Left ventricle myocardium inferior (tissue), 1 donor: ENCODE results near the gene GCNT4. TPM values are rescaled to one million over a fixed set of nuclear protein-coding genes. Genes with fewer than 3 reads are reported as not detected.

Experiments used
- DNase-seq: peaks from one replicate; pipeline ENCODE4 v3.0.0-alpha.2; 2020
- H3K27ac ChIP-seq: fragments of 200-600 bp; replicated peaks from 2 replicates; pipeline ENCODE4 v1.8.0; 2021
- H3K27me3 ChIP-seq: fragments of 200-600 bp; 2 replicates; pipeline ENCODE4 v1.8.0; 2021; ENCODE audit warnings: low read depth
- H3K36me3 ChIP-seq: fragments of 200-600 bp; 2 replicates; pipeline ENCODE4 v1.8.0; 2021
- H3K4me1 ChIP-seq: fragments of 200-600 bp; 2 replicates; pipeline ENCODE4 v1.8.0; 2021
- H3K4me3 ChIP-seq: fragments of 200-600 bp; 2 replicates; pipeline ENCODE4 v1.8.0; 2021; ENCODE audit warnings: mild to moderate bottlenecking, moderate library complexity
- H3K9me3 ChIP-seq: fragments of 200-600 bp; replicated peaks from 2 replicates; pipeline ENCODE4 v1.8.0; 2021
- intact Hi-C: fragments of 100-400 bp; cut with micrococcal nuclease; formaldehyde crosslinking; loops from one replicate; pipeline ENCODE4 v1.11.0; 2022
- total RNA-seq: library from RNA; stranded (reverse); fragmentation: NEBNext Ultra II Directional; extraction: Animal tissue kit (Norgen Biotek cat#: 25700); gene quantifications from one replicate; pipeline ENCODE4 v1.2.1, GENCODE V29; 2021
- TF ChIP-seq, protein P1 (sequence below): fragments of 200-600 bp; IDR thresholded peaks from 2 replicates; pipeline ENCODE4 v1.8.0; 2021; ENCODE audit warnings: antibody characterized with exemption, mild to moderate bottlenecking, borderline replicate concordance
- donor health status: DM: no; HTN: yes; CAD: no; lungs with severe emphysema.

Gene GCNT4
- total RNA-seq, 1 donor from 2014 or later, result 0.27 TPM

DNA sequence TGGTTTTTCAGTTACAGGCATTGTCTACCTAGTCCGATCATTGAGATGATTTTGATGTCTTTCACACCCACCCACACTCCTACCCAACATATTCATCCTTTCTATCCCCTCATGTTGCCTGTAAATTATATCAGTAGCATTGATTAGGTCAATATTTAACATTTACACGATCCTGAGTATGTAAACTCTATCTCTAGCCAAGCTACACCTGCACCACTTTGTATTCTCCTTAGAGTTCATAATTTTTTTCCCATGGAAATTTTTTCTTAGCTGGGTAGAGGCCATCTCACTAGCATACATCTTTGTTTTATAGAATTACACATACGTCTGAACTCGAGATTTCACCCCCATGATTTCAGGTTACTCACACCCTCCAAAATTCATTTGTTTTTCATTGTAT, 30.6 kb downstream of the GCNT4 start:
- TF ChIP-seq, protein P1, sequence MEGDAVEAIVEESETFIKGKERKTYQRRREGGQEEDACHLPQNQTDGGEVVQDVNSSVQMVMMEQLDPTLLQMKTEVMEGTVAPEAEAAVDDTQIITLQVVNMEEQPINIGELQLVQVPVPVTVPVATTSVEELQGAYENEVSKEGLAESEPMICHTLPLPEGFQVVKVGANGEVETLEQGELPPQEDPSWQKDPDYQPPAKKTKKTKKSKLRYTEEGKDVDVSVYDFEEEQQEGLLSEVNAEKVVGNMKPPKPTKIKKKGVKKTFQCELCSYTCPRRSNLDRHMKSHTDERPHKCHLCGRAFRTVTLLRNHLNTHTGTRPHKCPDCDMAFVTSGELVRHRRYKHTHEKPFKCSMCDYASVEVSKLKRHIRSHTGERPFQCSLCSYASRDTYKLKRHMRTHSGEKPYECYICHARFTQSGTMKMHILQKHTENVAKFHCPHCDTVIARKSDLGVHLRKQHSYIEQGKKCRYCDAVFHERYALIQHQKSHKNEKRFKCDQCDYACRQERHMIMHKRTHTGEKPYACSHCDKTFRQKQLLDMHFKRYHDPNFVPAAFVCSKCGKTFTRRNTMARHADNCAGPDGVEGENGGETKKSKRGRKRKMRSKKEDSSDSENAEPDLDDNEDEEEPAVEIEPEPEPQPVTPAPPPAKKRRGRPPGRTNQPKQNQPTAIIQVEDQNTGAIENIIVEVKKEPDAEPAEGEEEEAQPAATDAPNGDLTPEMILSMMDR, result no peak
- no peak for DNase-seq
- intact Hi-C loops, result no loop called here
- H3K9me3 ChIP-seq, result no peaks in the 10 kb centered on the region
- H3K36me3 ChIP-seq, result no peaks in the 10 kb centered on the region
- no peaks in the 10 kb centered on the region for H3K4me1 ChIP-seq
- no peak overlapping the region for H3K27ac ChIP-seq
- H3K4me3 ChIP-seq, result no peak overlapping the region
- no peaks in the 10 kb centered on the region for H3K27me3 ChIP-seq

DNA sequence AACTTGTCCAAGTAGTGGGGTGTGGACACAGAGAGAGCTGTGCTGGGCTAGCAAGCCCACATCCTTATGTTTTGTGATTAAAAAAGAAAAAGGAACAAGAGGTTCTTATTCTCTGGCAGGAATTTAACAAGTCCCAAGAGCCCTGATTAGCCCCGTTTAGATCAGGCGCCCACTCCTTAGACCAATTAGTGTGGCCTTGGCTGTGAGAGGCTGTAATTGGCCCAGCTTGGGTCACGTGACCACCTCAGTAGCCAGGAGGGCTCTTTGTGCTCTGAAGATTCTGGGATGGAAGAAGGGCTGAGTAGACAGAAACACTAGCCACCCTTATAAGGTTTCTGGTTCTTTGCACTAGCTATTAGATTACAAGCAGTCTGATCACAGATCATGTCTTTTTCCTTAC, 31.1 kb downstream of the GCNT4 start:
- Histone ChIP-seq H3K9me3 (no peaks in the 10 kb centered on the region), H3K4me1 (no peaks in the 10 kb centered on the region), H3K27ac (no peak overlapping the region), H3K27me3 (no peaks in the 10 kb centered on the region), H3K36me3 (no peaks in the 10 kb centered on the region), H3K4me3 (no peak overlapping the region)
- DNase-seq, result no peak
- TF ChIP-seq, protein P1, result no peak
- intact Hi-C loops, result no loop called here

DNA sequence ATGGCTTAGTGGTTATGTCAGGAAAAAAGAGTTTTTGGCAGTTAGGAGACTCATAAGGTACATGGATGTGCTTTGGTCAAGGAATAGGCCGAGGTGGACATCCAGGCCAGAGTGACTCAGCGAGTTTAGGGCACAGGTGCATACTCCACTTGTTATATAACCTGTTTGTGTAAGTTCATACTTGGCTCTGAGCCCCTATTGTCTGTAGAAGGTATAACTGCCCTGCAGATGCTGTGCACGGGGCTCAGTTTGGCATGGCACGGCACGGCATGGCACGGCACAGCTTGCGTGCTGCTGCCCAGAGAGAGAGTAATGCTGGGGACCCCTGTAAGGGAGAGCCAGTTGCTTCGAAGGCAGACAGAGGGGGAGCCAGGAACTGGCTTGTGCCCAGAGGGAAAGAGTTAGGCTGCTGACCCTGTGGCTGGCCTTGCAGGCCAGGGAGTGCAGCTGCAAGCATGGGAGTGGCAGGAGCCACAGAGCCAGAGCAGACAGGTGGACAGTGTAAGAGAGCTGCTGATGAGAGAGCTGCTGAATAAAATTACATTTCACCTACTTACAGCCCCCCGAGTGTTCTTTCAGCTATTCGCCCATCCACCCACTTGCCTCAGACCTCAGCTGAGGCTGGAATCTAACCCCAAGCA, 32.2 kb downstream of the GCNT4 start:
- TF ChIP-seq, protein P1, result no peak
- no peak for DNase-seq

DNA sequence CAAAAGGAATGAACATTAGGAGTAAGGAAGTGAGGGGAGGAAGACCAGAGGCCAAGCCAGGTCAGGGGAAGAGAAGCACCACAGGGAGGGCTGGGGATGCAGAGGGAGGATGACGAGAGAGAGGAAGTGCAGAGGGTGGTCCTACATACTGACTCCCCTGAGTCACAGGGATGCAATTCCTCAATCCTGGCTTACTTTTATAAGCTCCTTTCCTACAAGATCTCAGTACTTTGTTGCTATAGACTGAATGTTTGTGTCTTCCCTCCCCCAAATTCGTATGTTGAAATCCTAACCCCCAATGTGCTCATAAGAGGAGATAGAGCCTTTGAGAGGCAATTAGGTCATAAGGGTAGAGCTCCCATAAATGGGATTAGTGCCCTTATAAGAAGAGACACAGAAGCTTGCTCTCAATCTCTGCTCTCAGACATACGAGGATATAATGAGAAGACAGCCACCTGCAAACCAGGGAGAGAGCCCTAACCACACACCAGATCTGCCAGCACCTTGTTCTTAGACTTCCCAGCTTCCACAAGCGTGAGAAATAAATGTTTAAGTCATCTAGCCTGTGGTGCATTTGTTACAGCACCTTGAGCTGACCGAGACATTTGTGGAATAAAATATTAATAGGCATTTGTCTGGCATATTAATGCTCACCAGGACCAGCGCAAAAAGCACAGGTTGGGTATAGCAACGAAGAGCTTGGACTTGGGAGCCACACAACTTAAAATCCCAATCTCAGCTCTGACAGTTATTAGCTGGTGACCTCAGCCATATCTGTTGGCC, 33.4 kb downstream of the GCNT4 start:
- TF ChIP-seq, protein P1, result no peak
- DNase-seq, result no peak
- Histone ChIP-seq H3K4me3 (no peak overlapping the region), H3K4me1 (no peaks in the 10 kb centered on the region), H3K27ac (no peak overlapping the region), H3K27me3 (no peaks in the 10 kb centered on the region), H3K36me3 (no peaks in the 10 kb centered on the region), H3K9me3 (peaks cover 7% of the 10 kb centered on the region)
- intact Hi-C loops, result no loop called here

More for the DNA sequence above, 32.2 kb downstream of the GCNT4 start:
- no peaks in the 10 kb centered on the region for H3K4me1 ChIP-seq
- no peak overlapping the region for H3K27ac ChIP-seq
- no peaks in the 10 kb centered on the region for H3K36me3 ChIP-seq
- H3K9me3 ChIP-seq, result no peaks in the 10 kb centered on the region
- no peak overlapping the region for H3K4me3 ChIP-seq
- H3K27me3 ChIP-seq, result no peaks in the 10 kb centered on the region
- intact Hi-C loops, result no loop called here

DNA sequence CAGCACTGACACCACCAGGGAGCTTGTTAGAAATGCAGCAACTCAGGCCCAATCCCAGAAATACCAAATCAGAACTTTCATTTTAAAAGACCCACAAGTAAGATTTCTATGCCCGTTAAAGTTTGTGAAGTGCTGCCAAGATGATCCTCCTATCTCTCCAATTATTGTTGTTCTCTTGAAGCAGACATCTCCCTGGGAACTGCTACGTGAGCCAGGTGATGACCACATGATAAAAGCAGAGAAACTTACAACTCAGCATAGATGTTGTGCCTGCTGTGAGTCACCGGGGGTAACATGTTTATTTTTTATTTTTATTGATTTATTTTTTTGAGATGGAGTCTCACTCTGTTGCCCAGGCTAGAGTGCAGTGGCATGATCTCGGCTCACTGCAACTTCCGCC, 34.4 kb downstream of the GCNT4 start:
- intact Hi-C loops, result no loop called here
- no peaks in the 10 kb centered on the region for H3K27me3 ChIP-seq
- no peak overlapping the region for H3K27ac ChIP-seq
- no peaks in the 10 kb centered on the region for H3K4me1 ChIP-seq
- H3K4me3 ChIP-seq, result no peak overlapping the region
- TF ChIP-seq, protein P1, result no peak
- DNase-seq, result no peak
- H3K9me3 ChIP-seq, result peaks cover 7% of the 10 kb centered on the region
- no peaks in the 10 kb centered on the region for H3K36me3 ChIP-seq
